HG03354 (cell line): ENCODE data around the gene CAND1.
"Not testable (repeated sequence)": the region's sequence is repeated elsewhere in the genome, so short reads cannot be mapped to it uniquely, and the experiment has no call there.

Source experiments
- ATAC-seq: cut with Tn5 transposase; IDR thresholded peaks from one replicate; pipeline ENCODE4 v1.9.1; 2021; ENCODE audit warnings: mild to moderate bottlenecking; ENCODE audit not compliant: unreplicated experiment, poor library complexity, severe bottlenecking

CAND1 gene

DNA sequence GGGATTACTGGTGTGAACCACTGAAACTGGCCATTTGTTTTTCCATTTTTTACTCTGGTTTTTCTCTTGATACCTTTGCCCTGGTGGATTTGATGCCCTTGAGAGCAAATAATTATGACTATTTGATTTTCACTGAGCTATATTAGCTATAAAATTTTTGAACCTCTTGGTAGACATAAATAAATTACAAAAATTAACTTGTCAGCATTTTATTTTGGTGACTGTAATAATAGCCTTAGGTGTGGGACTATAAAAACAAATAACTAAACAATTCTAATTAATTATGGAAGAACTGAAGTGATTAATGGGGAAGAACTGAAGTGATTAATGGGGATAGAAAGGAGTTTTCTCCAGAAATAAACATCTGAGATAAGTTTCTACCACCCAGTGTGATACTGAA lies 62.7 kb downstream of the CAND1 start:
- ATAC-seq: no peak

- ATAC-seq: no peak
These were observed 64.5 kb downstream of the CAND1 start for GRCh38 chr12:67333649-67334048.

- ATAC-seq: no peak
These were observed 69.3 kb downstream of the CAND1 start for GRCh38 chr12:67338426-67338825.

GRCh38 chr12:67339530-67339929 lies 70.4 kb downstream of the CAND1 start:
- no peak for ATAC-seq

DNA sequence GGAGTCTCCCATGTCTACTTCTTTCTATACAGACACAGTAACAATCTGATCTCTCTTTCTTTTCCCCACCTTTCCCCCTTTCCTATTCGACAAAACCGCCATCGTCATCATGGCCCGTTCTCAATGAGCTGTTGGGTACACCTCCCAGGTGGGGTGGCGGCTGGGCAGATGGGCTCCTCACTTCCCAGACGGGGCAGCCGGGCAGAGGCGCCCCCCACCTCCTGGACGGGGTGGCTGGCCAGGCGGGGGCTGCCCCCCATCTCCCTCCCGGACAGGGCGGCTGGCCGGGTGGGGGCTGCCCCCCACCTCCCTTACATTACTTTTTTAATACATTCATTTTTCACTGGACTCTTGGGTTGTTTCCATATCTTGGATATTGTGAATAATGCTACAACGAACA lies 71.9 kb downstream of the CAND1 start:
- ATAC-seq: not testable (repeated sequence)

GRCh38 chr12:67344979-67345710 lies 76.0 kb downstream of the CAND1 start:
- ATAC-seq: no peak

DNA sequence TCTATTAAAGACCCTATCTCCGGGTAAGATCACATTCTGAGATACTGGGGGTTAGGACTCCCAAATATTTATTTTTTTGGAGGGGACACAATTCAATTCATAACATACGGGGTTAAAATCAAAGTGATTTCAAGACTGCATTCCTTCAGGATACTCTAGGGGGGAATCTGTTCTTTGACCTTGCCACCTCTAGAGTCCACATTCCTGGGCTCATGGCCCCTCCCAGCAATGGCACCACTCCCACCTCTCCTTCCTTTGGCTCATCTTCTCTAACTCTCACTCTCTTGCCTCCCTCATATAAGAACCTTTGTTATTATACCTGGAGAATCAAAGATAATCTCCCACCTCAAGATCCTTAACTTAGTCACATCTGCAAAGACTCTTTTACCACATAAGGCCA lies 79.5 kb downstream of the CAND1 start:
- no peak for ATAC-seq

DNA sequence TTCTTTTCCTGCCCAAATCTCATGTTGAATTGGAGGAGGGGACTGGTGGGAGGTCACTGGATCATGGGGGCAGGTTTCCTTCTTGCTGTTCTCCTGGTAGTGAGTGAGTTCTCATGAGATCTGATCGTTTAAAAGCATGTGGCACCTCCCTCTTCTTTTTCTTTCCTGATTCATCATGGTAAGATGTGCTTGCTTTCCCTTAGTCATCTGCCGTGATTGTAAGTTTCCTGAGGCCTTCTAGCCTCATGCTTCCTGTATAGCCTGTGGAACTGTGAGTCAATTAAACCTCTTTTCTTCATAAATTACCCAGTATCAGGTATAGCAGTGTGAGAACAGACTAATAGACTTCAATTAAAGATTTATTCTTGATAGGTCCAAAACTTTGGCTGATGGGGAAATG lies 83.5 kb downstream of the CAND1 start:
- no peak for ATAC-seq

GRCh38 chr12:67354322-67354721 lies 85.2 kb downstream of the CAND1 start:
- no peak for ATAC-seq

DNA sequence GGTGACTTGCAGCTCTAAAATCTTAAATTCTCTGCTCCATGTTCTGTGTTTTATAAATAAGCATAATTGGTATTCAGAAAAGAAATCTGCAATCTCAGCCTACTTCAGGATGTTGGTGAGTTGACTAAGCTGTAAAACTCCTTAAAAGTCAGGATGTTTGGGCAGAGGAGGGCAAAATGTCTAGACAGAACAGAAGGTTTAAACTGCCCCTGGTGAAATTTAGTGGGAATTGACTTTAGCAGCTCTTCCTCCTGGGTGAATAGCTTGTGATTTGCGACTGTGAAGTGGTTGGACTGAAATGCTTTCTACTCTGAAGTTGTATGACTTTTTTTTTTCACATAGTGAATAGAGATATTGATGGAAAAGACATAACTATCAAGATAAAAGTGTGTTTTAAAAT lies 85.8 kb downstream of the CAND1 start:
- no peak for ATAC-seq

DNA sequence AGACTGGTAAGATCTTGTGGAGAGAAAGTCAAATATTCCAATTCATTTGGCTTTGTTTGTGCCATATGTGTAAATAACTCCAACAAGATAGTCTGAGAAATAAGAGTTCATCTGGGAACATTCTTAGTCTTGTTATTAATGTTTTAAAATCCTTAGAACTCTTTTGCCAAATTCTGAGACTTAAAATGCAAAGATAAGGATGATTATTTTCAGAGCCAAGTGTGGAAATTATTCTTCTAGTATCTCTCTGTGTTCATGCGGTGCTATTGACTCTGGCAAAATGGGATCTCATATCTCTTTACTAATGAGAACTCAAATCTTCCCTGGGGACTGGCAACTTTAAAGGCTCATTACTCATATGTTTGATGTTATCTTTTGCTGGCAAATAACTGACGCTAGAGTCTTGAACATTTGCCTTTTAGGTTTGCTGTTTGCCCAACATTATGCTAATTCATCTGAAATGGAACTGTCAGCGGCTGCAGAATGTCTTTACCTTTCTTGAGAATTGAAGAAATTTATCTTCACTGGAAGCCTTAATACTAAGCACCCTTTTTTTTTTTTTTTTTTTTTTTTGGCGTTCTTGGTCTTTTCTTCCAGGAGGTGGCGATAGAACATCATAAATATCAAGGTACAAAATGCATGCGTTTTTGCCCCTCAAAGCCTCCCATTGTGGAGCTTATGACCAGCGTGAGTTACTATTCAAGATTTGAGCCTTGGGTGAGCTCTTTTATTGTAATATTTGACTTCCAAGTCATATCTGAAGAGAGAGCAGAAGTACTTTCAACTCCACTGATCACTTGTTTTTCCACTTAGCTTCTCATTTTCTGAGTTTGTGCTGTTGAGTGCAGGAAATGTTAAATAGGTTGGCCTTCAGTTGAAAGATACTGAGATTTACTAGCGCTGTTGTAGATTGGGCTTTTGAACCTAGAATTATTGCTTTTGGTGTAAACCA lies 86.5 kb downstream of the CAND1 start:
- ATAC-seq: peak; percentile 59

DNA sequence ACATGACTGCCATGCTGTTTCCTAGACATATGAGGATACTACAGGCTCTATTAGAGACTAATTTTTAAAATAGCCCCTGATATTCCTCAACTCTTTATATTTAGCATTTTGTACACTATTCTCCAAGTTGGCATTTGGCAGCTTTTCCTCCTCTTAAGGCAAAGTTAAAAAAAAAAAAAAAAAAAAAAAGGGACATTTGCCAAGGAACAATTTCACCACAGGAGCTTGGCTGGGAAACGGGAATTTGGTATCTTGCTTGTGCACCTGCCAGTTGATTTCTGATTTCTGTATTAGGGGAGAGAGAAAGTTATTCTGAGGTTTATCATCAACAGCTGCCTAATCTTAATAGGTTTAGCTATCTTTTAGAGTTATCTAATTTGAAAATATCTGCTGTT lies 87.2 kb downstream of the CAND1 start:
- ATAC-seq: no peak

DNA sequence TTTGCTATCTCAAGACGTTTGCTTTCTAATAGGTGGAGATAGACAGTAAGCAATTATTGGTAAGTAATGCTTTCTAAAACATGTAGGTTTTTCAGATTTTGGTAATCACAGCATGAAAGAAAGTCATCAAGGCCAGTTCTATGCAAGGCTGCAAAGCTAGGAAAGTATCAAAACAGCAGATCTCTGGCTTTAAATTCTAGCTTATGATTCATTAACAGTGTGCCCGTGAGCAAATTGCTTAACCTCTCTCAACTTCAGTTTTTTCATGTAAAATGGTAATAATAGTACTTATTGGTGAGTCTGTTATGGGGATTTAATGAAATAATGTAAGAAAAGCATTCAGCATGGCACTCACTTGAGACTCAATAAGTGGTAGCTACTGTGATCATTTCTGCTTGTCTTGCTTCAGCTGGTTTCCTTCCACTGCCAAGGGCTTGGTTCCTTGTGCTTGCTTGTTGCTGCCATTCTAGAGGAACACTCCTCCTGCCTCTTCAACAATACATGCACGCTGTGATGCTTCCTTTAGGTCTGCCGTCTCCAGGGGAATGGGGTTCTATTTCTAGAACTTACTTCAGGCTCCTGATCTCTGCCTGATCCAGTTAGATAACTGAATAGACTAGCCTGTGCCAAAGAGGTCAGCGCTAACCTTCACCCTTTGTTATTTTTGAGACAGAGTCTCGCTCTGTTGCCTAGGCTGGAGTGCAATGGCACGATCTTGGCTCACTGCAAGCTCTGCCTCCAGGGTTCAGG lies 88.4 kb downstream of the CAND1 start:
- no peak for ATAC-seq

DNA sequence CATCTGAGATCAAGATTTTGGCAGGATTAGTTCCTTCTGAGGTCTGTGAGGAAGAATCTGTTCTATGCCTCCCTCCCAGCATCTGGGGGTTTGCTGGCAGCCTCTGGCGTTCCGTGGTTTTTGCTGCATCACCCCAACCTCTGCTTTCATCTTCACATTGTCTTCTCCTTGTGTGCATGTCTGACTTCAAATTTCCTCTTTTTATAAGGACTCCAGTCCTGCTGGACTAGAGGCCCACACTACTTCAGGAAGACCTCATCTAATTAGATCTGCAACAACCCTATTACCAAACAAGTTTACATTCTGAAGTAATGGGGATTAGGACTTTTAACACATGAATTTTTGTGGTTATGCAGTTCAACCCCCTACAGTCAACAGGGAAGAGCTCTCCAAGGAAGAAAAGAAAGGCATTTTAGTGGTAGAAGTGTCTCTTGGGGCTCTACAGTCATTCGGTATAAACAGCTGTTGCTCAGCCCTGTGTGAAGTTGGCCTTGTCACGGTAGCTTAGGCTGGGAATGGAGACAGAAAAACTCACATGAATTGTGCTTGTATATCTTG lies 89.7 kb downstream of the CAND1 start:
- no peak for ATAC-seq

DNA sequence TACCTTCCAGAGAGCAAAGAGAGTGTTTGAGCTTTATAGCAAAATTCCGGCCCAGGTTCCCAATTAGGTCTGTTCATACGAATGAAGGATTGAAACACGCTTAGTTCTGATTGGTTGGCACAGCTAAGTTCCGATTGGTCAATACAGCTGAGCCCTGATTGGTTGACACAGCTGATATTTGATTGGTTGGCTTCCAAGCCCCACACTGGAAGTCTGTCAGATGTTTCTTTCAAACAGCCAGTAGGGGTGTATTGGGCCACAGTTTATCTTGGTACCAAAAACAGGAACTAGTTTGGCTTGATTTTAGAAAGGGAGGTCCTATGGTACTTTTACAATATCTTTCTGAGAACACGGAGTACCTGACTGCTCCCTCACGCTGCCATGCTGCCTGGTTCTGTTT lies 93.4 kb downstream of the CAND1 start:
- ATAC-seq: peak; percentile 52

DNA sequence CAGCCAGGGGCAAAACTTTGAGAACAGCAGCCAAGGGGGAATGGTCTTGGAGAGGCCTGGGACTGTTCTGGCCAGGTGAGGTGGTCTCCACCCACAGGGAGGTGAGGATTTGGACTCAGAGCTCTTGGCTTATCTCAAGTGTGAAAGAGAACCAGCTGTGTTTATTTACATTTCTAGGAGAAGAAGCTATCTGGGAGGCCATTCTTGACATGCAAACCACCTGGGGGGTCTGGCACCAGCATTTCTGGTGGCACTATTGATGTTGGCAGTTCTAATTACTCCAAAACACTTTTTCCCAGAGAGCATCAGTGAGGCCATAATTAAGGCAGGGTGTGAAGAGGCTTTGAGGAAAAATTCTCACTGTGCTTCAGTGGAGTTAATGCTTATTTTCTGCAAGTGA lies 95.1 kb downstream of the CAND1 start:
- ATAC-seq: no peak

DNA sequence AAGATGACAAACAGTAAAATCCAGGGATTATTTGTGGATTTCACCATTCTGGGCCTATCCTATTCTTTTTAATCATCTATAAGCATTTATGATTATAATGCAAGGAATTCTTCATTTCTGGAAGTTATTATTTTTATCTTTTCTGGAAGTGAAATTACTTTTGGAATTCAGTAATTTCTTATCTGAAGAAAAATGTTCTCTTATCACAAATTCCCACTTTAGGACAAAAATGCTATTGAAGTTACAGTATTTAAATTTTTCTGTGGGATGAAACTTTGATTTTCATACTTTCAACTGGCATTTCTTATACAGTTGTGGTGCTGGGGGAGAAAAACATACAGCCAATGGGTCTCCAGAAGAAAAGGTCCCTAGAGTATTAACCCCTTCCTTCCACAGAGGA lies 96.0 kb downstream of the CAND1 start:
- ATAC-seq: no peak

- no peak for ATAC-seq
These were observed 98.7 kb downstream of the CAND1 start for GRCh38 chr12:67367843-67368242.
